HEK293 (cell line): ENCODE data around the gene SMCHD1.

Experiments
- CTCF ChIA-PET: fragments of 350-600 bp; formaldehyde crosslinking; extraction: SDS; loops from one replicate; lab custom pipeline; 2021; ENCODE audit warnings: antibody characterized with exemption; lab: Yijun Ruan, JAX
- POLR2A ChIA-PET: fragments of 300-600 bp; formaldehyde crosslinking; extraction: SDS; loops from one replicate; lab custom pipeline; 2020; ENCODE audit warnings: antibody characterized with exemption, inconsistent platforms; lab: Yijun Ruan, JAX
- H3K27ac ChIP-seq: fragments of 200-500 bp; sonication (Bioruptor generic); 2 replicates; pipeline ENCODE4 v1.5.1; 2014; ENCODE audit warnings: low read depth, low read length, control low read depth, inconsistent platforms; ENCODE audit errors: extremely low read depth
- H3K36me3 ChIP-seq, 2 experiments: fragments of 200-500 bp in 1 of 2; sonication (Bioruptor generic) in 1 of 2; 1 replicate in 1 of 2; 2 replicates in 1 of 2; pipeline ENCODE4 v1.5.1; 2014 to 2017; ENCODE audit warnings: inconsistent platforms in 2 of 2, low read length in 2 of 2; ENCODE audit not compliant: control insufficient read depth in 2 of 2, insufficient read depth in 1 of 2
- H3K4me1 ChIP-seq: fragments of 200-500 bp; sonication (Bioruptor generic); 2 replicates; pipeline ENCODE4 v1.5.1; 2014; ENCODE audit warnings: mild to moderate bottlenecking, low read length, inconsistent platforms; ENCODE audit not compliant: control insufficient read depth, insufficient read depth
- H3K4me3 ChIP-seq: 2 replicates; pipeline ENCODE4 v1.5.1; 2011; ENCODE audit warnings: low read depth, mild to moderate bottlenecking, control low read depth, low read length, moderate library complexity
- H3K9me3 ChIP-seq: fragments of 200-500 bp; sonication (Bioruptor generic); 2 replicates; pipeline ENCODE4 v1.5.1; 2014; ENCODE audit warnings: low read depth, low read length, inconsistent platforms; ENCODE audit not compliant: control insufficient read depth, insufficient read depth
- MZF1 ChIP-seq: fragments of 450-650 bp; formaldehyde crosslinking; IDR thresholded peaks from 2 replicates; pipeline ENCODE4 v1.5.1; 2017; ENCODE audit warnings: missing biosample characterization, missing genetic modification characterization, borderline replicate concordance
- PRDM1 ChIP-seq: fragments of 450-650 bp; formaldehyde crosslinking; IDR thresholded peaks from 2 replicates; pipeline ENCODE4; 2016; ENCODE audit warnings: missing biosample characterization, missing genetic modification characterization
- SP2 ChIP-seq: fragments of 450-650 bp; formaldehyde crosslinking; IDR thresholded peaks from 2 replicates; pipeline ENCODE4 v1.5.1; 2016; ENCODE audit warnings: missing biosample characterization, missing genetic modification characterization
- ZBTB21 ChIP-seq: fragments of 450-650 bp; formaldehyde crosslinking; IDR thresholded peaks from 2 replicates; pipeline ENCODE4 v1.5.1; 2017; ENCODE audit warnings: missing biosample characterization, missing genetic modification characterization
- ZNF121 ChIP-seq: fragments of 450-650 bp; formaldehyde crosslinking; IDR thresholded peaks from 2 replicates; pipeline ENCODE4 v1.5.1; 2016; ENCODE audit warnings: missing biosample characterization, missing genetic modification characterization
- ZNF133 ChIP-seq: fragments of 450-650 bp; formaldehyde crosslinking; IDR thresholded peaks from 2 replicates; pipeline ENCODE4 v1.5.1; 2016; ENCODE audit warnings: missing biosample characterization, missing genetic modification characterization
- ZNF514 ChIP-seq: fragments of 450-650 bp; formaldehyde crosslinking; IDR thresholded peaks from 2 replicates; pipeline ENCODE4 v1.5.1; 2016; ENCODE audit warnings: missing biosample characterization, missing genetic modification characterization
- ZNF621 ChIP-seq: fragments of 450-650 bp; formaldehyde crosslinking; IDR thresholded peaks from 2 replicates; pipeline ENCODE4 v1.5.1; 2017; ENCODE audit warnings: missing biosample characterization, missing genetic modification characterization
- ZNF626 ChIP-seq: fragments of 450-650 bp; sonication (Bioruptor Pico); formaldehyde crosslinking; IDR thresholded peaks from 2 replicates; pipeline ENCODE4 v1.5.1; 2018; ENCODE audit warnings: missing biosample characterization, missing genetic modification characterization, inconsistent platforms
- ZNF629 ChIP-seq: fragments of 450-650 bp; formaldehyde crosslinking; IDR thresholded peaks from 2 replicates; pipeline ENCODE4 v1.5.1; 2017; ENCODE audit warnings: missing biosample characterization, missing genetic modification characterization
- ZSCAN23 ChIP-seq: fragments of 450-650 bp; formaldehyde crosslinking; IDR thresholded peaks from 2 replicates; pipeline ENCODE4 v1.5.1; 2016; ENCODE audit warnings: missing biosample characterization, missing genetic modification characterization
- TF ChIP-seq, protein P1 (sequence below): fragments of 450-650 bp; formaldehyde crosslinking; IDR thresholded peaks from 2 replicates; pipeline ENCODE4 v1.5.1; 2016; ENCODE audit warnings: missing biosample characterization, missing genetic modification characterization
- TF ChIP-seq, protein P2 (sequence below): fragments of 450-650 bp; formaldehyde crosslinking; IDR thresholded peaks from 2 replicates; pipeline ENCODE4 v1.5.1; 2016; ENCODE audit warnings: missing biosample characterization, missing genetic modification characterization
- TF ChIP-seq, protein P3 (sequence below): fragments of 450-650 bp; formaldehyde crosslinking; IDR thresholded peaks from 2 replicates; pipeline ENCODE4 v1.5.1; 2017; ENCODE audit warnings: missing biosample characterization, missing genetic modification characterization

Gene SMCHD1

DNA sequence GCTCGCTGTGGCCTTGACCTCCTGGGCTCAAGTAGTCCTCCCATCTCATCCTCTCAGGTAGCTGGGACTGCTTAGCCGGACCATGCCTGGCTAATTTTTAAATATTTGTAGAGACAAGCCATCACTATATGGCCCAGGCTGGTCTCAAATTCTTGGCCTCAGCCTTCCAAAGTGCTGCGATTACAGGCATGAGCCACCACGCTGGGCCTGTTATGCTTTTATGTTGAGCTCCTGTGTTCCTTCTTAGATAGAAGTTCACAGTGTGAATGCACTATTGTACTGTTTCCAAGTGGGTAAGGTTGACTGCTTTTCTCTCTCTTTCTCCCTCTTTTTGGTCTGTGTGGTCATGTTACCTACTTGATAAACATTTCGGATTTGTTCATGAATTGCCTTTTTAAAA, 61.9 kb downstream of the SMCHD1 start:
- no peaks in the 10 kb centered on the region for H3K9me3 ChIP-seq
- CTCF ChIA-PET, result no interaction called here
- H3K4me1 ChIP-seq, result no peaks in the 10 kb centered on the region
- TF ChIP-seq, protein P1, sequence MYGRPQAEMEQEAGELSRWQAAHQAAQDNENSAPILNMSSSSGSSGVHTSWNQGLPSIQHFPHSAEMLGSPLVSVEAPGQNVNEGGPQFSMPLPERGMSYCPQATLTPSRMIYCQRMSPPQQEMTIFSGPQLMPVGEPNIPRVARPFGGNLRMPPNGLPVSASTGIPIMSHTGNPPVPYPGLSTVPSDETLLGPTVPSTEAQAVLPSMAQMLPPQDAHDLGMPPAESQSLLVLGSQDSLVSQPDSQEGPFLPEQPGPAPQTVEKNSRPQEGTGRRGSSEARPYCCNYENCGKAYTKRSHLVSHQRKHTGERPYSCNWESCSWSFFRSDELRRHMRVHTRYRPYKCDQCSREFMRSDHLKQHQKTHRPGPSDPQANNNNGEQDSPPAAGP (tag by site-specific recombination), result no peak
- no peak for TF ChIP-seq ZNF133 (tag by site-specific recombination)
- TF ChIP-seq ZNF621, result no peak
- TF ChIP-seq ZBTB21 (tag by site-specific recombination), result no peak
- no peak for TF ChIP-seq ZNF629
- TF ChIP-seq, all 188 proteins: peak for 0
- POLR2A ChIA-PET, result no interaction called here
- Histone ChIP-seq H3K36me3 (peaks cover 38 to 58% of the 10 kb centered on the region in 2 experiments), H3K27ac (no peak overlapping the region), H3K4me3 (no peak overlapping the region)

DNA sequence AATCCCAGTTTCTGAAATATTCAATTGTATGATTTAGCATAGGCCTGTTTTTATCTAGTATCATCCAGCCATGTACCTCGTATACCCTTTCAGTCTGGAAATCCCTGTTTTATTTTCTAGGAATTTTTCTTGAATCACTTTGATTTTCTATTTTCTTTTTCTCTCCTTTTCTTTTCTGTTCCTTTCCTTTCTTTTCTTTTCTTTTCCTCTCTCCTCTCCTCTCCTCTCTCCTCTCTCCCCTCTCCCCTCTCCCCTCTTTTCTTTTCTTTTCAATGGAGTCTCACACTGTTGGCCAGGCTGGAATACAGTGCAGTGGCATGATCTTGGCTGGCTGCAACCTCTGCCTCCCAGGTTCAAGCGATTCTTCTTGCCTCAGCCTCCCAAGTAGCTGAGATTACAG, 63.5 kb downstream of the SMCHD1 start:
- Histone ChIP-seq H3K4me1 (no peaks in the 10 kb centered on the region), H3K4me3 (no peak overlapping the region), H3K36me3 (peaks cover 29 to 65% of the 10 kb centered on the region in 2 experiments), H3K27ac (no peak overlapping the region), H3K9me3 (no peaks in the 10 kb centered on the region)
- CTCF ChIA-PET, result interaction anchor here (0.5 to 0.7 kb wide), 2 partner anchors 9 to 23 kb away, joined by 4 to 5 read pairs; no protein-coding TSS in a partner anchor
- POLR2A ChIA-PET, result interaction anchor here (0.6 kb wide), 1 partner anchor 68 kb away, joined by 3 read pairs; no protein-coding TSS in a partner anchor
- TF ChIP-seq ZNF626 (tag by site-specific recombination) (no peak), PRDM1 (tag by site-specific recombination) (peak; percentile 86), SP2 (tag by site-specific recombination) (no peak), ZNF514 (tag by site-specific recombination) (no peak)

DNA sequence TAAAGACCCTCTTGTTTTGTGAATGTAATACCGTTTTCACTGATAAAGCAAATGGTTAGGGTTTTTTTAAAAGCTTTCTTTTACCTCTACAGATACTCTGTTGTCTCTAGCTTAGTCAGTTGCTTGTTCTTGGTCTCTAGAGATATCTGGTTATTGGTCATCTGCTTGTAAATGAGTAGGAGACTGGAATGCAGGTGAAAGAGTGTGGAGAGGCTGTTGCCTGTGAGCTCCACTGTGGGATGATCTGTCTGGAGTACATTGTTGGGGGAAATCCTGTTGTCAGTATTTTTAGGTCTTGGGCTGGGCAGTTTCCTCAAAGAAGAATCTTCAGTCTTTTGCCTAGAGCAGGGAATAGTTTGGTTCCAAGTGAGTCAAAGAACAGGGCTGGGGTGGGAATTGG, 67.7 kb downstream of the SMCHD1 start:
- Histone ChIP-seq H3K9me3 (no peaks in the 10 kb centered on the region), H3K4me3 (no peak overlapping the region), H3K4me1 (no peaks in the 10 kb centered on the region)
- POLR2A ChIA-PET, result no interaction called here
- TF ChIP-seq ZSCAN23 (tag by site-specific recombination), result no peak
- no peak for TF ChIP-seq MZF1 (tag by site-specific recombination)
- TF ChIP-seq, protein P2, sequence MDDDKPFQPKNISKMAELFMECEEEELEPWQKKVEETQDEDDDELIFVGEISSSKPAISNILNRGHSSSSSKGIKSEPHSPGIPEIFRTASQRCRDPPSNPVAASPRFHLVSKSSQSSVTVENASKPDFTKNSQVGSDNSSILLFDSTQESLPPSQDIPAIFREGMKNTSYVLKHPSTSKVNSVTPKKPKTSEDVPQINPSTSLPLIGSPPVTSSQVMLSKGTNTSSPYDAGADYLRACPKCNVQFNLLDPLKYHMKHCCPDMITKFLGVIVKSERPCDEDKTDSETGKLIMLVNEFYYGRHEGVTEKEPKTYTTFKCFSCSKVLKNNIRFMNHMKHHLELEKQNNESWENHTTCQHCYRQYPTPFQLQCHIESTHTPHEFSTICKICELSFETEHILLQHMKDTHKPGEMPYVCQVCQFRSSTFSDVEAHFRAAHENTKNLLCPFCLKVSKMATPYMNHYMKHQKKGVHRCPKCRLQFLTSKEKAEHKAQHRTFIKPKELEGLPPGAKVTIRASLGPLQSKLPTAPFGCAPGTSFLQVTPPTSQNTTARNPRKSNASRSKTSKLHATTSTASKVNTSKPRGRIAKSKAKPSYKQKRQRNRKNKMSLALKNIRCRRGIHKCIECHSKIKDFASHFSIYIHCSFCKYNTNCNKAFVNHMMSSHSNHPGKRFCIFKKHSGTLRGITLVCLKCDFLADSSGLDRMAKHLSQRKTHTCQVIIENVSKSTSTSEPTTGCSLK (tag by site-specific recombination), result no peak
- TF ChIP-seq, all 188 proteins: peak for 0
- no peak overlapping the region for H3K27ac ChIP-seq
- CTCF ChIA-PET, result no interaction called here
- H3K36me3 ChIP-seq, result peaks cover 19 to 87% of the 10 kb centered on the region in 2 experiments

DNA sequence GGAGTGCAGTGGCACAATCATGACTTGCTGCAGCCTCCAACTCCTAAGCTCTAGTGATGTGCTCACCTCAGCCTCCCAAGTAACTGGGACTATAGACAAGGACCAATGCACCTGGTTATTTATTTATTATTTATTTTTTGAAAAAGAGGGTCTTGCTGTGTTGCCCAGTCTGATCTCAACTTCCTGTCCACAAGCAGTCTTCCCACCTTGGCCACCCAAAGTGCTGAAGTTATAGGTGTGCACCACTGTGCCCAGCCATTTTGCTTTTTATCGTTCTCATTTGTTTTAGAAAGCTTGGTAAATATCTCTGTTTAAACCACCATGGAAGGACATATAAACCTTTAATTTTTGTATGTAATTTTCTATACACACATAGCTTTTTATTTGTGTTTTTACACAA, 74.2 kb downstream of the SMCHD1 start:
- ChIA-PET CTCF (interaction anchor here (0.6 kb wide), 1 partner anchor 455 kb away, joined by 4 read pairs; no protein-coding TSS in a partner anchor), POLR2A (no interaction called here)
- Histone ChIP-seq H3K4me3 (no peak overlapping the region), H3K36me3 (peaks cover 43 to 85% of the 10 kb centered on the region in 2 experiments), H3K4me1 (no peaks in the 10 kb centered on the region), H3K9me3 (no peaks in the 10 kb centered on the region), H3K27ac (no peak overlapping the region)
- TF ChIP-seq ZNF121, result peak; percentile 58; the same call in 1 of the 2 replicates
- TF ChIP-seq, protein P3, sequence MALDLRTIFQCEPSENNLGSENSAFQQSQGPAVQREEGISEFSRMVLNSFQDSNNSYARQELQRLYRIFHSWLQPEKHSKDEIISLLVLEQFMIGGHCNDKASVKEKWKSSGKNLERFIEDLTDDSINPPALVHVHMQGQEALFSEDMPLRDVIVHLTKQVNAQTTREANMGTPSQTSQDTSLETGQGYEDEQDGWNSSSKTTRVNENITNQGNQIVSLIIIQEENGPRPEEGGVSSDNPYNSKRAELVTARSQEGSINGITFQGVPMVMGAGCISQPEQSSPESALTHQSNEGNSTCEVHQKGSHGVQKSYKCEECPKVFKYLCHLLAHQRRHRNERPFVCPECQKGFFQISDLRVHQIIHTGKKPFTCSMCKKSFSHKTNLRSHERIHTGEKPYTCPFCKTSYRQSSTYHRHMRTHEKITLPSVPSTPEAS (tag by site-specific recombination), result no peak
